ENCODE data around the gene MRE11. TPM values are rescaled to one million over a fixed set of nuclear protein-coding genes. Genes with fewer than 3 reads are reported as not detected.

The MRE11 gene
- total and polyA plus RNA-seq, 4 donors = 1.5 to 18.3 (median 5.6) TPM

GRCh38 chr11:94532211-94532610, 38.6 kb upstream of the MRE11 start:
- H3K36me3 ChIP-seq (ENCODE audit: control insufficient read depth in 4 of 4, insufficient read depth in 3 of 4, low read depth in 1 of 4, low read length in 3 of 4) = no peaks in the 10 kb centered on the region
- 87% methylated on average over 3 of the region's 3 CpGs for WGBS
- H3K4me1 ChIP-seq (ENCODE audit: control insufficient read depth in 4 of 4, insufficient read depth in 4 of 4, low read length in 3 of 4) = no peaks in the 10 kb centered on the region
- no peak for DNase-seq (ENCODE audit: low spot score)
- TF ChIP-seq JUND (IDR thresholded peaks at IDR 0.05) = no peak
- no peak for TF ChIP-seq HNF4A (conservative IDR thresholded peaks at IDR 0.05)
- TF ChIP-seq TAF1 (conservative IDR thresholded peaks at IDR 0.05) = no peak
- TF ChIP-seq CTCF (IDR thresholded peaks at IDR 0.05; ENCODE audit: low read depth, low read length, missing input control) = no peak
- TF ChIP-seq FOXA1 (IDR thresholded peaks at IDR 0.05) = no peak
- no peak for TF ChIP-seq HNF4G (IDR thresholded peaks at IDR 0.05)
- TF ChIP-seq ZBTB33 (IDR thresholded peaks at IDR 0.05) = no peak
- no peak overlapping the region for H3K4me3 ChIP-seq (ENCODE audit: low read depth in 1 of 3, low read length in 3 of 3)
- no peak overlapping the region for H3K27ac ChIP-seq (ENCODE audit: low read depth in 1 of 2, low read length in 2 of 2)
- no peak overlapping the region for H3K9ac ChIP-seq (ENCODE audit: low read depth in 1 of 2, low read length in 2 of 2)
- no peaks in the 10 kb centered on the region for H3K27me3 ChIP-seq (ENCODE audit: control insufficient read depth in 4 of 4, insufficient read depth in 4 of 4, low read length in 3 of 4)
- no peaks in the 10 kb centered on the region for H3K9me3 ChIP-seq (ENCODE audit: control insufficient read depth in 4 of 4, low read length in 3 of 4)

- no peak overlapping the region for H3K27ac ChIP-seq (ENCODE audit: low read depth in 1 of 2, low read length in 2 of 2)
- DNase-seq (ENCODE audit: low spot score) = no peak
- no peaks in the 10 kb centered on the region for H3K36me3 ChIP-seq (ENCODE audit: control insufficient read depth in 4 of 4, insufficient read depth in 3 of 4, low read depth in 1 of 4, low read length in 3 of 4)
- no peak overlapping the region for H3K9ac ChIP-seq (ENCODE audit: low read depth in 1 of 2, low read length in 2 of 2)
- no peaks in the 10 kb centered on the region for H3K27me3 ChIP-seq (ENCODE audit: control insufficient read depth in 4 of 4, insufficient read depth in 4 of 4, low read length in 3 of 4)
- no peaks in the 10 kb centered on the region for H3K4me1 ChIP-seq (ENCODE audit: control insufficient read depth in 4 of 4, insufficient read depth in 4 of 4, low read length in 3 of 4)
- TF ChIP-seq CTCF (IDR thresholded peaks at IDR 0.05; ENCODE audit: low read depth, low read length, missing input control) (no peak), RAD21 (IDR thresholded peaks at IDR 0.05) (no peak), MAX (IDR thresholded peaks at IDR 0.05) (no peak), FOXA1 (IDR thresholded peaks at IDR 0.05) (no peak), ZBTB33 (IDR thresholded peaks at IDR 0.05) (no peak), GABPA (IDR thresholded peaks at IDR 0.05 in 1 of 2, conservative IDR thresholded peaks at IDR 0.05 in 1 of 2) (no peak), REST (IDR thresholded peaks at IDR 0.05) (no peak), EGR1 (IDR thresholded peaks at IDR 0.05; ENCODE audit: low read depth in 2 of 2) (no peak), TAF1 (conservative IDR thresholded peaks at IDR 0.05) (no peak), HNF4G (IDR thresholded peaks at IDR 0.05) (no peak), ATF3 (IDR thresholded peaks at IDR 0.05) (no peak), RXRA (IDR thresholded peaks at IDR 0.05) (no peak), JUND (IDR thresholded peaks at IDR 0.05) (no peak), NR2F2 (IDR thresholded peaks at IDR 0.05) (no peak), HNF4A (conservative IDR thresholded peaks at IDR 0.05) (no peak), SP1 (IDR thresholded peaks at IDR 0.05) (no peak), FOXA2 (IDR thresholded peaks at IDR 0.05) (no peak)
- H3K4me3 ChIP-seq (ENCODE audit: low read depth in 1 of 3, low read length in 3 of 3) = no peak overlapping the region
- no peaks in the 10 kb centered on the region for H3K9me3 ChIP-seq (ENCODE audit: control insufficient read depth in 4 of 4, low read length in 3 of 4)
Observed at GRCh38 chr11:94528551-94528950, 34.9 kb upstream of the MRE11 start.

All from liver (tissue), 9 donors.